GM18909 (cell line): ENCODE measurements around the gene SSX5.
"Not testable (repeated sequence)": the region's sequence is repeated elsewhere in the genome, so short reads cannot be mapped to it uniquely, and the experiment has no call there.

Experiments
- ATAC-seq: cut with Tn5 transposase; IDR thresholded peaks from one replicate; pipeline ENCODE4 v1.9.1; 2021; ENCODE audit warnings: mild to moderate bottlenecking; ENCODE audit not compliant: unreplicated experiment, poor library complexity

The SSX5 gene, protein sequence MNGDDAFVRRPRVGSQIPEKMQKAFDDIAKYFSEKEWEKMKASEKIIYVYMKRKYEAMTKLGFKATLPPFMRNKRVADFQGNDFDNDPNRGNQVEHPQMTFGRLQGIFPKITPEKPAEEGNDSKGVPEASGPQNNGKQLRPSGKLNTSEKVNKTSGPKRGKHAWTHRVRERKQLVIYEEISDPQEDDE

DNA sequence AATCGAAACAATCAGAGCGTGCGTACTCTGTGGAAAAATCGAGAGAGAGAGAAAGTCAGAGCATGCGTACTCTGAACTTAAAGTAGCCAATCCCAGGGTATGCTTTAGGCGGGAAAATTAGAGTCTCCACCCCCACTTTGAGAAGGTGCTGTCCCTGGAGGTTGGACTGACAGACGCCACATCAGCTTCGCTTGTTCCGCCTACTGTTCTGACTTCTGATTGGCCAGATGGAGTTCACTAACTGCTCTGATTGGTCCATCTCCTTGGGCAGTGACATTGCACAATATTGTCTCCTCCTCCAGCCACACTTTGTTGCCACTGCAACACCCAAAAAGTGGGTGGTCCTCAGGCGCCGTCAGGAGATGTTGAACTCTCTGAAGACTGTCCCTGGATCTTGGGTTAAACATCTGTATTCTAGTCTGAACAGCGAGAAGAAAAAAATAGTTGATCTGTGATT is at the start of gene SSX5:
Gene SSX5, minus strand, starts transcription at position 51 of the 457 bp plus-strand sequence. CDS start 1,437 bp downstream, outside the sequence.
- ATAC-seq, result no peak

DNA sequence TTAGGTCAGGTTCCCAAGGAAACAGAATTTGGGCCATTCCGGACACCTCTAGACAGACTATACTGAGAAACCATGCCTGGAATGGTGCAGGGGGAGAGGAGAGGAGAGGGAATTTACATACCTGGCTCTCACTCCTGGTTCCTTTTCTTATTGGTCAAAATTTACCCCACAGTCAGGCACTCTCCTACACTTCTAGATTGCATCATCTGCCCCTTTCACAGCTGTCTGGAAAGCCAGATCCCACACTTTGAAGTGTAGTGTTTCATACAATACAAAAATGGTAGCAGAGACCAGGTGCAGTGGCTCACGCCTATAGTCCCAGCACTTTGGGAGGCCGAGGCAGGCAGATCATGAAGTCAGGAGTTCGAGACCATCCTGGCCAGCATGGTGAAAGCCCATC is 27.6 kb upstream of the SSX5 start:
- ATAC-seq, result not testable (repeated sequence)

DNA sequence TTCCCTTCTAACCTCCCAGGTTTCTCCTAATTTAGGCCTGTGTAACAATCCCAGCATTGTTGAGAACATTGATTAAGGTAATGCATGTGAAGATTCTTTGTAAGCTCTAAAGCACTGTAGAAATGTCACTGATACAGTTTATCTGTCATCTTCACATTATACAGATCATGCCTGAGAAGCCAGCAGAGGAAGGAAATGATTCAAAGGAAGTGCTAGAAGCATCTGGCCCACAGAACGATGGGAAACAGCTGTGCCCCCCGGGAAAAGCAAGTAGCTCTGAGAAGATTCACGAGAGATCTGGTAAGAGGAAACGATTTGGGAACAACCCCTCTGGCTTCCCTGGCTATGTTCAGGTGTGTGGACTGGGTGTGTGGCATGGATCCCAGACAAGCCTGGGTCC is 17.7 kb upstream of the SSX5 start:
- not testable (repeated sequence) for ATAC-seq

DNA sequence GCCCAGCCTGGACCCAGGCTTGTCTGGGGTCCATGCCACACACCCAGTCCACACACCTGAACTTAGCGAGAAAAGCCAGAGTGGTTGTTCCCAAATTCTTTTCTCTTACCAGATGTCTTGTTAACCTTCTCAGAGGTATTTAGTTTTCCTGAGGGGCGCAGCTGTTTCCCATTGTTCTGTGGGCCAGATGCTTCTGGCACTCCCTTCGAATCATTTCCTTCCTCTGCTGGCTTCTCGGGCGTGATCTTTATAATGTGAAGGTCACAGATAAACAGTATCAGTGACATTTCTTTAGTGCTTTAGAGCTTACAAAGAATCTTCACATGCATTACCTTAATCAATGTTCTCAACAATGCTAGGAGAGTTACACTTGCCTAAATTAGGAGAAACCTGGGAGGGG is 6.6 kb downstream of the SSX5 start:
- not testable (repeated sequence) for ATAC-seq

DNA sequence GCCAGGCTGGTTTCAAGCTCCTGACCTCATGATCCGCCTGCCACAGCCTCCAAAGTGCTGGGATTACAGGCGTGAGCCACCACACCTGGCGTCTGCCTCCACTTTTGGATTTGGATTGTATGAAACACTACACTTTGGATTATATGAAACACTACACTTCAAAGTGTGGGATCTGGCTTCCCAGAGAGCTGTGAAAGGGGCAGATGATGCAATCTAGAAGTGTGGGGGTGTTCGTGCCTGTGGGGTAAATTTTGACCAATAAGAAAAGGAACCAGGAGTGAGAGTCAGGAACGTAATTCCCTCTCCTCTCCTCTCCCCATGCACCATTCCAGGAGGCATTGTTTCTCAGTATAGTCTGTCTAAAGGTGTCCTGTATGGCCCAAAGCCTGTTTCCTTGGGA is 14.7 kb downstream of the SSX5 start:
- not testable (repeated sequence) for ATAC-seq

DNA sequence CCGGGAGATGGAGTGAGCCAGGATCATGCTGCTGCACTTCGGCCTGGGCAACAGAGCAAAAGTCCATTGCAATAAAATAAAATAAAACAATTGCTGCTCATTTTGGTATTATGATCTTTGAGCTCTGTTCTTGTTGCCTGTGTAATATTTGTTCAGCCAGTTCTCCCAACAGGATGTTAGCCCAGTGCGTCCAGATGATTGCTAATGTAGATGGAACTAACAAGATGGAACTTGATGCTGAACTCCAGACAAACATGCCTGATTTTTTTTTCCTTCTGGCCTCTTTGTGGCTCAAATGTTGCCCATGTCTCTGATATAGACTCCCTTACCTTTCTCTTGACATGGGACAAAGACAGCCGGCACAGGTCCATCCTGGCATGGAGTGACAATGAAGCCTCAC is 15.8 kb downstream of the SSX5 start:
- no peak for ATAC-seq

DNA sequence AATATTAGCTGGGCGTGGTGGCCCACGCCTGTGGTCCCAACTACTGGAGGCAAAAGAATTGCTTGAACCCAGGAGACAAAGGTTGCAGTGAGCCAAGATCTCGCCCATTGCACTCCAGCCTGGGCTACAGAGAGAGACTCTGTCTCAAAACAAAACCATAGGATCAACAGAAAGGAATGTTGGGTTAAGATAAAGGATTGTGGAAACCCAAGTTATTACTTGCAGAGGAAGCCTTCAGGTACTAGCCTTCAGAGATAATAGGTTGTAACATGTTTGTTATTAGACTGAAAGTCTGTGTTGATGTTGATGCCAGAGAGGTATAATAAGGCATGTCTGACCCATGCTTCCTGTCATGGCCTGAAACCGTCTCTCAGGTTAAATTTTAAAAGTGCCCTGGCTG is 16.9 kb downstream of the SSX5 start:
- ATAC-seq, result no peak

DNA sequence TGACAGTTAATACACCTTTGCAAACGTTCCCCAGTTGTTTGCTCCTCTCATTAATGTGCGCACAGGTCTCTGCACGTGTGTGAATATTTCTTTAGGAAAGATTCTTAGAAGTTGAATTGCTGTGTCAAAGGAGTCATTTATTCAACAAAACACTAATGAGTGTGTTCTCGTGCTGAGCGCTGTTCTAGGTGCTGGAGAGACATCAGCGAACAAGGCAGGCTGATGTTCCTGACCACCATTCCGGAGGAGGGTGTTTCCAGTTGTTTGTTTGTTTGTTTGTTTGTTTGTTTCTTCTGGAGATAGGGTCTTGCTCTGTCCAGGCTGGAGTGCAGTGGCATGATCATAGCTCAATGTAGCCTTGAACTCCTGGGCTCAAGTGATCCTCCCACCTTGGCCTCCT is 30.3 kb downstream of the SSX5 start:
- ATAC-seq, result not testable (repeated sequence)

DNA sequence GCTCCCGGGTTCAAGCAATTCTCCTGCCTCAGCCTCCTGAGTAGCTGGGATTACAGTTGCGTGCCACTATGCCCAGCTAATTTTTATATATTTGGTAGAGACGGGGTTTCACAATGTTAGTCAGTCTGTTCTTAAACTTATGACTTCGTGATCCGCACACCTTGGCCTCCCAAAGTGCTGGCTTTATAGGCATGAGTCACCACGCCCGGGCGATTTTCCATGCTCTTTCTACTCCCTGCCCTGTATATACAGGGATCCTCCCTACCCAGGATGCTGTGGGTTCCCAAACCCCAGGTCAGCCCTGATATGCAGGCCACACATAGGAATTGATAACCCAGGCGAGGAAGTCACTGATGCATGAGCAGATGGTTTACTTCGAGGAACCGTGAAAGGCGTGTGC is 31.4 kb downstream of the SSX5 start:
- no peak for ATAC-seq

DNA sequence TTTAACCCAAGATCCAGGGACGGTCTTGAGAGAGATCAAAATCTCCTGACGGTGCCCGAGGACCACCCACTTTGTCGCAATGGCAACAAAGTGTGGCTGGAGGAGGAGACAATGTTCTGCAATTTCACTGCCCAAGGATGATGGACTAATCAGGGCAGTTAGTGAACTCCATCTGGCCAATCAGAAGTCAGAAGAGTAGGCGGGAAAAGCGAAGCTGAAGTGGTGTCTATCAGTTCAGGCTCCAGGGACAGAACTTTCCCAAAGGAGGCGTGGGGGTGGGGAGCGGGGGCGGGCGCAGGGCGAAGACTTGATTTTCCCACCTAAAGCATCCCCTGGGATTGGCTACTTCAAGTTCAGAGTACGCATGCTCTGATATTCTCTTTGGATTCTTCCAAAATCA is 40.6 kb downstream of the SSX5 start:
- ATAC-seq, result no peak

DNA sequence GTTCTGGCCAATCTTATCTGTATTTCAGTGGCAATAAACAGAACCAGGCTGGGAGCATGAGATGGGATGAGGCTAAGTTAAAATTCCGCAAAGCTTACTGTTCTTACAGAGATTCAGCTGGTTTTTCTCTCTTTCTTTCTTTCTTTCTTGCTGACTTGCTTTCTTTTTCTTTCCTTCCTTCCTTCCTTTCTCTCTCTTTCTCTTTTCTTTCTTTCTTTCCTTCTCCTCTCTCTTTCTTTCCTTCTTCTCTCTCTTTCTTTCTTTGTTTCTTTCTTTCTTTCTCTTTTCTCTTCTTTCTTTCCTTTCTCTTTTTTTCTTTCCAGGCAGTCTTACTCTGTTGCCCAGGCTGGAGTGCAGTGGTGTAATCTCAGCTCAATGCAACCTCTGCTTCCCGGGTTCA is 41.8 kb downstream of the SSX5 start:
- no peak for ATAC-seq

DNA sequence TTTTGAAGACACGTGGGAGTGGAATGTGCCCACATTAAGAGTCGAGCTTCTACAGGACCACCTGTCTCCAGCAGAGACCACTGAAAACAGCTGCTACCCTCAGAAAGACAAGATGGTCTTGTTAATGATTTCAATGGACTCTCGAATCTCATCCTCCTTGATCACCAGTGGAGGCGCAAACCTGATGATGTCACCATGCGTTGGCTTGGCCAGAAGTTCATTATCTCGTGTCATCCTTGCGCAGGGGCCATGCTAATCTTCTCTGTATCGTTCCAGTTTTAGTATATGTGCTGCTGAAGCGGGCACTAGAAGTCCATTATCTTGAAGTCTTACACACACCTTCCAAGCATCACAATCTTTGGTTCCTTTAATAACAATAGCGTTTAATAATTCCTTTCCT is 42.8 kb downstream of the SSX5 start:
- ATAC-seq, result no peak

DNA sequence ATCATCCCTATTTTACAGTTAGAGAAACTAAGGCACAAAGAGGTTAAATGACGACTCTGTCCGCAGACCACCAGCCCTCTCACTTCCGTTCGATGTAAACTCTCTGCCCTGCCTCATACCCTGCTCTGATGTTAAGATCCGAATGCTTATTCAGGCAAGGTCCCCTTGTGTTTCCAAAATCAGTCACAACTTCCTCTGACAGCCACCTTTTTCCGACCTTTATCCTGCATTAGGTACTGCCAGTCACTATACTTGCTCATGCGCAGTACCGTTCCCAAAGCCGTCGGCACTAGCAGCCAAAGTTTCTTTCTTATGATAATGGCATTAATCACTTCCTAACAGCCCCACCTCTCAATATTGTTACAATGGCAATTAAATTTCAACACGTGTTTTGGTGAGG is 53.9 kb downstream of the SSX5 start:
- not testable (repeated sequence) for ATAC-seq

DNA sequence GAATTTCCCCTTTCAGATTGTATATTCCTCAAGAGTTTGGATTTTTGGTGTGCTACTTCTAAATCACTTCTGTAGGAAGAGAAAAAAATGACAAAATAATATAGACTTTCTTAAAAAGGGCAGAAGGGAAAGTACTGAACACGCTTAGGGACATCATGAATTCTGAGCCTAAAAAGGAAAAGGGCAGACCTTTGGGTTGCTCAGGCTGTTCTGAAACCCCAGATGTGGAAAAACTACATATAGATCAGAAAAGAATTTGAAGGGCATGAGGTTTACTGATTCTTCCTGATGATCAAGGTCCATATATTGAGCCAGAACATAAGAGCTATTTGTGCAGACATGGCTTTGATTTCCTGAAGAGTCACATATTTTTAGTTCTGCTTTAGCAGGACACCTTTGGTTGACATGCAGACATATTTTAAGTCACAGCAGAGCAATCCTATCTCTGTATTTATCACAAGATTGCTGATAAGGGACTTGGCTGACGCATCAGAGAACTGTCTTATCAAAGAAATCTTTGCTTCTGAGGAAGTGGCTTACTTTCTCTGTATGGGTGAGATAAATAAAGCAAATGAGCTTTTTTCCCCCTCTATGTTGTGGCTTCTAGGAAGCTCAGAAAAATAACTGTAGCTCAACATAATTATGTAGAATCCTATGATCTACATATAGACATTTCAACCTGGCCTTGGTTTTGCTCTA is 54.6 kb downstream of the SSX5 start:
- not testable (repeated sequence) for ATAC-seq

DNA sequence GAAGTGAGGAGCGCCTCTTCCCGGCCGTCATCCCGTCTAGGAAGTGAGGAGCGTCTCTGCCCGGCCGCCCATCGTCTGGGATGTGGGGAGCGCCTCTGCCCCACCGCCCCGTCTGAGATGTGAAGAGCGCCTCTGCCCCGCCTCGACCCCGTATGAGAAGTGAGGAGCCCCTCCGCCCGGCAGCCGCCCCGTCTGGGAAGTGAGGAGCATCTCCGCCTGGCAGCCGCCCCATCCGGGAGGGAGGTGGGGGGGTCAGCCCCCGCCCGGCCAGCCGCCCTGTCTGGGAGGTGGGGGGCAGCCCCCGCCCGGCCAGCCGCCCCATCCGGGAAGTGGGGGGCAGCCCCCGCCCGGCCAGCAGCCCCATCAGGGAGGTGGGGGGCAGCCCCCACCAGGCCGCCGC is 57.5 kb downstream of the SSX5 start:
- ATAC-seq, result not testable (repeated sequence)
